Vagina (tissue), 2 donors: ENCODE data around the gene TENM4.

Experiments
- CTCF ChIP-seq, 3 experiments: fragments of 450-650 bp in 2 of 3; fragments of 200-600 bp in 1 of 3; sonication (generic) in 1 of 3; IDR thresholded peaks; one replicate each; pipeline ENCODE4 v1.5.1; 2017 to 2019; ENCODE audit warnings: antibody characterized with exemption in 3 of 3, mild to moderate bottlenecking in 2 of 3, moderate library complexity in 2 of 3
- POLR2A ChIP-seq, 2 donors: fragments of 450-650 bp; IDR thresholded peaks; one replicate each; pipeline ENCODE4 v1.6.1; 2017; ENCODE audit warnings: antibody characterized with exemption in 2 of 2, mild to moderate bottlenecking in 2 of 2, moderate library complexity in 2 of 2
- POLR2AphosphoS5 ChIP-seq, 2 donors: sonication (generic); formaldehyde crosslinking; IDR thresholded peaks; one replicate each; pipeline ENCODE4 v1.9.0; 2017; ENCODE audit warnings: antibody characterized with exemption in 2 of 2, mild to moderate bottlenecking in 2 of 2, low read depth in 1 of 2; ENCODE audit not compliant: insufficient read depth in 1 of 2

GRCh38 chr11:79484872-79485271 is 44.0 kb upstream of the TENM4 start:
- TF ChIP-seq CTCF (IDR thresholded peaks at IDR 0.05) (no peak), POLR2A (IDR thresholded peaks at IDR 0.05) (no peak), POLR2AphosphoS5 (IDR thresholded peaks at IDR 0.05; ENCODE audit: insufficient read depth in 1 of 2, low read depth in 1 of 2) (no peak)
